Measurements from ENCODE around the gene RHOB. TPM values are rescaled to one million over a fixed set of nuclear protein-coding genes. Genes with fewer than 3 reads are reported as not detected.
A peak's percentile ranks its signal among the peaks of the same experiment; 100 is the strongest.

Gene RHOB
- total and polyA plus RNA-seq, 8 donors, result 143 to 1,146 (median 424) TPM

DNA sequence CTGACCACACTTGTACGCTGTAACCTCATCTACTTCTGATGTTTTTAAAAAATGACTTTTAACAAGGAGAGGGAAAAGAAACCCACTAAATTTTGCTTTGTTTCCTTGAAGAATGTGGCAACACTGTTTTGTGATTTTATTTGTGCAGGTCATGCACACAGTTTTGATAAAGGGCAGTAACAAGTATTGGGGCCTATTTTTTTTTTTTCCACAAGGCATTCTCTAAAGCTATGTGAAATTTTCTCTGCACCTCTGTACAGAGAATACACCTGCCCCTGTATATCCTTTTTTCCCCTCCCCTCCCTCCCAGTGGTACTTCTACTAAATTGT is 2.1 kb downstream of the RHOB start:
- Histone ChIP-seq H3K4me3 (peak overlapping the region; percentile 75 to 98 (median 90)), H3K36me3 (peaks cover 0 to 22% (median 12%) of the 10 kb centered on the region in 4 donors), H3K27me3 (no peaks in the 10 kb centered on the region), H3K4me1 (peaks cover 19 to 59% (median 41%) of the 10 kb centered on the region in 4 donors), H3K9me3 (no peaks in the 10 kb centered on the region), H3K27ac (peak overlapping the region in 4 of 5 donors; percentile 98 to 100 (median 100))
- no peak for DNase-seq
- WGBS, 5 donors, result 18 to 38% (median 22%) methylated on average over 1 of the region's 1 CpG
- TF ChIP-seq POLR2A (IDR thresholded peaks at IDR 0.05) (no peak), POLR2AphosphoS5 (IDR thresholded peaks at IDR 0.05) (peak in 1 of 3 donors; percentile 7)
- intact Hi-C loops (cut with DNase I; ENCODE audit: low total_unique reads), result loop anchor here (10.0 kb wide), 1 partner anchor 196 kb away; no protein-coding TSS in a partner anchor

DNA sequence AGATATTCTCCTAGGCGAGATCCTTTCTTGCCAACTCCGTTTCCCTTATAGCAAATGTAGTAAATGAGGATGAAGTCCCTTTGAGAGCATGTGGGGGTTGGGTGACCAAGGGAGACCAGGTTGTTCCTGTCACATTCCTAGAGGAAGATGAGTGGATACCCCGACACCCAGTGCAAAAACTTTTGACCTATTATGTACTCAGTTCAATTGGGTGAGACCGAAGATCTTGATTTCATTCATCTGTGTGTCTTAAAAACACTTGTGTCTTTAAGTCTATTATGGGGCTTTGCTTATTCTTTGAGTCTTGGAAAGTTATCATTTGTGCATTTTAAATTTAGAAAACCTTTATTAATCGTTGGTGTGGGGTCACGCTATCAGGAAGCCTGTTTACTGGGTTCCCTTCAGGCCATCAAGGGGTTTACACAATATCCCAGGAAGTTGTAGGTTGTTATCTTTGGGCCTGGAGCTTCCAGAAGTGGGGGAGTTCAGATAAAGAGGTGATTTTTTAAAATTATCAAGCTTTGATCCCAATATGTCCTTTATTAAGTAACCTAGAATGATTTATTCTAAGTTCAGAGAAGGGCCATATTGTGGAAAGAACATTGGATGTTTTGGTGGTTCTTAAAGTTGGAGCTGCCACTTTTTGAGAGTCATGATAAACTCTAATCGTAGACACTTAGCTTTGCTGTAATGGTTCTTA is 2.8 kb downstream of the RHOB start:
- WGBS, 5 donors, result 26 to 40% (median 30%) methylated on average over 7 of the region's 7 CpGs
- peak overlapping the region; percentile 61 to 100 (median 99) for H3K27ac ChIP-seq
- no peaks in the 10 kb centered on the region for H3K27me3 ChIP-seq
- peak in 1 of 2 donors; percentile 45 for DNase-seq
- H3K9me3 ChIP-seq, result no peaks in the 10 kb centered on the region
- H3K36me3 ChIP-seq, result peaks cover 0 to 22% (median 12%) of the 10 kb centered on the region in 4 donors
- H3K4me1 ChIP-seq, result peaks cover 15 to 52% (median 36%) of the 10 kb centered on the region in 4 donors
- TF ChIP-seq POLR2AphosphoS5 (IDR thresholded peaks at IDR 0.05) (peak; percentile 57 to 92 (median 89)), POLR2A (IDR thresholded peaks at IDR 0.05) (peak in 2 of 4 donors; percentile 18 to 28), EP300 (IDR thresholded peaks at IDR 0.05) (no peak)
- TF ChIP-seq, protein P1, sequence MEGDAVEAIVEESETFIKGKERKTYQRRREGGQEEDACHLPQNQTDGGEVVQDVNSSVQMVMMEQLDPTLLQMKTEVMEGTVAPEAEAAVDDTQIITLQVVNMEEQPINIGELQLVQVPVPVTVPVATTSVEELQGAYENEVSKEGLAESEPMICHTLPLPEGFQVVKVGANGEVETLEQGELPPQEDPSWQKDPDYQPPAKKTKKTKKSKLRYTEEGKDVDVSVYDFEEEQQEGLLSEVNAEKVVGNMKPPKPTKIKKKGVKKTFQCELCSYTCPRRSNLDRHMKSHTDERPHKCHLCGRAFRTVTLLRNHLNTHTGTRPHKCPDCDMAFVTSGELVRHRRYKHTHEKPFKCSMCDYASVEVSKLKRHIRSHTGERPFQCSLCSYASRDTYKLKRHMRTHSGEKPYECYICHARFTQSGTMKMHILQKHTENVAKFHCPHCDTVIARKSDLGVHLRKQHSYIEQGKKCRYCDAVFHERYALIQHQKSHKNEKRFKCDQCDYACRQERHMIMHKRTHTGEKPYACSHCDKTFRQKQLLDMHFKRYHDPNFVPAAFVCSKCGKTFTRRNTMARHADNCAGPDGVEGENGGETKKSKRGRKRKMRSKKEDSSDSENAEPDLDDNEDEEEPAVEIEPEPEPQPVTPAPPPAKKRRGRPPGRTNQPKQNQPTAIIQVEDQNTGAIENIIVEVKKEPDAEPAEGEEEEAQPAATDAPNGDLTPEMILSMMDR (IDR thresholded peaks at IDR 0.05), result no peak
- intact Hi-C loops (cut with DNase I; ENCODE audit: low total_unique reads), result loop anchor here (10.0 kb wide), 1 partner anchor 195 kb away; no protein-coding TSS in a partner anchor
- H3K4me3 ChIP-seq, result peak overlapping the region; percentile 75 to 98 (median 90)

- Histone ChIP-seq H3K27me3 (no peaks in the 10 kb centered on the region), H3K4me1 (peaks cover 12 to 47% (median 30%) of the 10 kb centered on the region in 4 donors), H3K9me3 (no peaks in the 10 kb centered on the region), H3K27ac (peak overlapping the region; percentile 43 to 100 (median 99)), H3K36me3 (peaks cover 0 to 22% (median 12%) of the 10 kb centered on the region in 4 donors), H3K4me3 (peak overlapping the region; percentile 75 to 98 (median 90))
- DNase-seq, result peak; percentile 73 to 87
- TF ChIP-seq, protein P1 (IDR thresholded peaks at IDR 0.05), result no peak
- TF ChIP-seq POLR2A (IDR thresholded peaks at IDR 0.05) (peak in 2 of 4 donors; percentile 21 to 79), EP300 (IDR thresholded peaks at IDR 0.05) (peak; percentile 89), POLR2AphosphoS5 (IDR thresholded peaks at IDR 0.05) (peak; percentile 56 to 96 (median 82))
- 19 to 34% (median 24%) methylated on average over 6 of the region's 6 CpGs for WGBS, 5 donors
- intact Hi-C loops (cut with DNase I; ENCODE audit: low total_unique reads), result no loop called here
Observed at GRCh38 chr2:20450201-20450999, 3.5 kb downstream of the RHOB start.

DNA sequence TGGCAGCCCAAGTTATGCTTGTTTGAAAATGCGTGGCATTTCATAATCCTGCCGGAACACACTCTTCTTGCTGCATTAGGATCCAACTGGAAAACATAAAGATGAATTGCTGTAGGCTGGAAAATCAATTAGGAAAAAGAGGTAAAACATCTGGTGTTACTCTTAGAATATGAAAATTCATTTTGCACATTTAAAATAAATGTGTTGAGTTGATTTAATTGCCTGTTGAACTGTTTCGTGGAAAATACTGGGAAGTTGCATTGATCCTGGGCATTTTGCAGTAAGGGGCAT is 4.1 kb downstream of the RHOB start:
- Histone ChIP-seq H3K27ac (peak overlapping the region; percentile 43 to 100 (median 99)), H3K4me1 (peaks cover 14 to 48% (median 30%) of the 10 kb centered on the region in 4 donors), H3K27me3 (no peaks in the 10 kb centered on the region), H3K4me3 (peak overlapping the region in 2 of 4 donors; percentile 88 to 98), H3K36me3 (peaks cover 0 to 22% (median 12%) of the 10 kb centered on the region in 4 donors), H3K9me3 (no peaks in the 10 kb centered on the region)
- no peak for DNase-seq
- intact Hi-C loops (cut with DNase I; ENCODE audit: low total_unique reads), result no loop called here
- TF ChIP-seq POLR2AphosphoS5 (IDR thresholded peaks at IDR 0.05), result peak in 1 of 3 donors; percentile 93
- TF ChIP-seq, protein P1 (IDR thresholded peaks at IDR 0.05), result no peak
- WGBS, 5 donors, result 34 to 54% (median 37%) methylated on average over 3 of the region's 3 CpGs
